ENCODE measurements around the gene SETBP1. TPM values are rescaled to one million over a fixed set of nuclear protein-coding genes. Genes with fewer than 3 reads are reported as not detected.
A peak's percentile ranks its signal among the peaks of the same experiment; 100 is the strongest.

The SETBP1 gene
- total RNA-seq, 1 donor from 2014 or later = 25.8 TPM

DNA sequence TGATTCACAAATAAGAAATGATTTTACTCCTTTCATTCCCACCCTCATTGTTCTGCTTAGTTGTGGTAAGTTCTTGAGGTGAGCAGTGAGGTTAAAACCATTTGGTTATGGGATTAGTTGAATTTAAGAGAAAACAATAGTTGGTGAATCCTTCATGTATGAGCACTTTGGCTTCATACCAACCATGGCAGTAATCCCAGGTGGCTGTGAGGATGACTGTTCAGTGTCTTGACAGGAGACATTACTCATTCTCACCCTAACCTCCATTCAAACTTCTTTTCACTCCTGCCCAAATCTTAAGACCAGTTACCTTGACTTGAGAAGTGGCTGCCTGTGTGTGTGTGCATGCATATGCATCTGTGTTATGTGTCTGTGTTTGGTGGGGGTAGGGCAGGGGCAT is 143.1 kb downstream of the SETBP1 start:
- Histone ChIP-seq H3K4me1 (peaks cover 27% of the 10 kb centered on the region), H3K27ac (no peak overlapping the region), H3K27me3 (ENCODE audit: low read depth) (no peaks in the 10 kb centered on the region), H3K9me3 (no peaks in the 10 kb centered on the region), H3K4me3 (no peak overlapping the region), H3K36me3 (no peaks in the 10 kb centered on the region)
- TF ChIP-seq, protein P1, sequence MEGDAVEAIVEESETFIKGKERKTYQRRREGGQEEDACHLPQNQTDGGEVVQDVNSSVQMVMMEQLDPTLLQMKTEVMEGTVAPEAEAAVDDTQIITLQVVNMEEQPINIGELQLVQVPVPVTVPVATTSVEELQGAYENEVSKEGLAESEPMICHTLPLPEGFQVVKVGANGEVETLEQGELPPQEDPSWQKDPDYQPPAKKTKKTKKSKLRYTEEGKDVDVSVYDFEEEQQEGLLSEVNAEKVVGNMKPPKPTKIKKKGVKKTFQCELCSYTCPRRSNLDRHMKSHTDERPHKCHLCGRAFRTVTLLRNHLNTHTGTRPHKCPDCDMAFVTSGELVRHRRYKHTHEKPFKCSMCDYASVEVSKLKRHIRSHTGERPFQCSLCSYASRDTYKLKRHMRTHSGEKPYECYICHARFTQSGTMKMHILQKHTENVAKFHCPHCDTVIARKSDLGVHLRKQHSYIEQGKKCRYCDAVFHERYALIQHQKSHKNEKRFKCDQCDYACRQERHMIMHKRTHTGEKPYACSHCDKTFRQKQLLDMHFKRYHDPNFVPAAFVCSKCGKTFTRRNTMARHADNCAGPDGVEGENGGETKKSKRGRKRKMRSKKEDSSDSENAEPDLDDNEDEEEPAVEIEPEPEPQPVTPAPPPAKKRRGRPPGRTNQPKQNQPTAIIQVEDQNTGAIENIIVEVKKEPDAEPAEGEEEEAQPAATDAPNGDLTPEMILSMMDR (IDR thresholded peaks at IDR 0.05) = no peak
- intact Hi-C loops (cut with DNase I) = no loop called here
- DNase-seq (no peak), ATAC-seq (no peak)

DNA sequence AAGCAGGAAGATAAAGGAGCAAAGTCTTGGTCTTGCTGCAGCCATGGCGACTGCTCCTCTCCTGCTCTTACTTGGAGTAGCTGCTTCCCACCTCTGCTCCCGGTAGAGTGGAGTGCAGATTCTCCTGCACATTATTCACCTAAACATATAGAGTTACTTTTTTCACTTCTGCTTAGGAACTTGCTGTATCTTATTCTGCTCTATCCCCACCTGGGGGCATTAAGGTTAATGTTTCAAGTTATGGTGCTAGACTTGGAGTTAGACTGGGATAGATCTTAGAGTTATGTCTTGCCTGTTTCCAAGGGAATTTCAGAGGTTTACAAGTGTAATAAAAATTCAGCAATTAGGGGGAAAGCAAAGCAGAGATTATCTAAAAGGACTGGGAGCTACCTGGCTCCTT is 144.2 kb downstream of the SETBP1 start:
- Histone ChIP-seq H3K4me1 (peaks cover 20% of the 10 kb centered on the region), H3K4me3 (no peak overlapping the region), H3K27me3 (ENCODE audit: low read depth) (no peaks in the 10 kb centered on the region), H3K27ac (no peak overlapping the region), H3K36me3 (no peaks in the 10 kb centered on the region), H3K9me3 (no peaks in the 10 kb centered on the region)
- intact Hi-C loops (cut with DNase I) = no loop called here
- DNase-seq (no peak), ATAC-seq (no peak)
- TF ChIP-seq, protein P1 (IDR thresholded peaks at IDR 0.05) = no peak

DNA sequence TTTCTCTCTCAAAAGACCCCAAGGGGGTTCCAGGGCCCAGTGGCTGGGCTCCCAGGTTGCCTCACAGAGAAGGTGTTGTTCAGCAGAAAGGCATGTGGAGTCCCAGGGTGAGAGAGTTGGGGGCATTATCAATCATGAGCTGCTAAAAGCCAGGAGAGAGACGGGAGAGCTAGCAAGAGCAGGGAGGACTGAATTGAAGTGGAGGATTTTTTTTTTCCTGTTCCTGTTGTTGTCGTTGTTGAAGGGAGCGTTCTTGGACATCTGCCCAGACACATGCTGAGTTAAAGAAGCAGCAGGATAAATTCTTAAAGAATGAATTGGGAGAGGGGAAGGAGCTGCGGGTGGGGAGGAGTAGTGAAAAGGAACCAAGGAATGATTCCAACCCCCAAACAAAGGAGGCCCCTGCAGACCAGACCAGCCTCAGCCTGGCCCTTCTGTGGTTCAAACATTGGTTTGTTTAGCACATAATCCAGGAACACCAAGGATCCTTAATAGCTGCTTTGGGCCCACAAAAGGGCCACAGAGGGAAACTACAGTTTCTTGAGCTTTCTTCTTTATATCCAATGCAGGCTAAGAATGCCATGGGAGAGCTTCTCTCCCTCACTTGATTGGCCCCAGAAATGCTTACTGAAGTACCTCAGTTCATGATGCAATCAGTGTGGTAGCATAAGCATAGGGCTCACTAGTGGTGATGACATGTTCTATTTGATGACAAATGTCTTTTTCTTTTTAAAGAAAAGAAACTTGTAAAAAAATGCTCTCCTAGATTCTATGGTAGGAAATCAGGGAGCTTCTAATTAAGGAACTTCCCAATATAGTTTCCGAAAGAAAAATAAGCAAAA is 146.0 kb downstream of the SETBP1 start:
- TF ChIP-seq, protein P1 (IDR thresholded peaks at IDR 0.05) = no peak
- Histone ChIP-seq H3K27me3 (ENCODE audit: low read depth) (no peaks in the 10 kb centered on the region), H3K4me1 (peaks cover 34% of the 10 kb centered on the region), H3K9me3 (no peaks in the 10 kb centered on the region), H3K27ac (peak overlapping the region; percentile 66), H3K36me3 (no peaks in the 10 kb centered on the region), H3K4me3 (no peak overlapping the region)
- ATAC-seq (peak; percentile 51 to 74), DNase-seq (no peak)
- intact Hi-C loops (cut with DNase I) = no loop called here

DNA sequence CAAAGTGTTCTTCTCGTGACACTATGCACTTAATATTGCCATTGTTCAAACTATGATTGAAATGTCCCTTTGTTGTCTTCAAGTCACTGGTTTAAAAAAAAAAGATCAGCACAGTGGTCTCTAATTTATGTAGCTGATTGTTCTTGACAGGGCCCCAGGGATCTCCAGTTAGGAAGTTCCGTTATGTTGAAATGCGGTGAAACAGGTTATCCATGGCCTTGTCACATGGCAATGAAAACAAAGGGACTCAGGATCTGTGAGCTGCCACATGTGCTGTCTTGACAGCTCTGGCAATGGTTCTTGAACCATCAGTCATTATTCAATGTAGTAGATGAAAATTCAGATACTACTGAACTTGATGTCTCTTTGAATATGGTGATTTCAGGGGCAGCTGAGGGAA is 147.4 kb downstream of the SETBP1 start:
- intact Hi-C loops (cut with DNase I) = no loop called here
- TF ChIP-seq, protein P1 (IDR thresholded peaks at IDR 0.05) = no peak
- DNase-seq = no peak
- ATAC-seq = no peak
- Histone ChIP-seq H3K9me3 (no peaks in the 10 kb centered on the region), H3K4me3 (no peak overlapping the region), H3K36me3 (no peaks in the 10 kb centered on the region), H3K4me1 (peaks cover 34% of the 10 kb centered on the region), H3K27ac (no peak overlapping the region), H3K27me3 (ENCODE audit: low read depth) (no peaks in the 10 kb centered on the region)

DNA sequence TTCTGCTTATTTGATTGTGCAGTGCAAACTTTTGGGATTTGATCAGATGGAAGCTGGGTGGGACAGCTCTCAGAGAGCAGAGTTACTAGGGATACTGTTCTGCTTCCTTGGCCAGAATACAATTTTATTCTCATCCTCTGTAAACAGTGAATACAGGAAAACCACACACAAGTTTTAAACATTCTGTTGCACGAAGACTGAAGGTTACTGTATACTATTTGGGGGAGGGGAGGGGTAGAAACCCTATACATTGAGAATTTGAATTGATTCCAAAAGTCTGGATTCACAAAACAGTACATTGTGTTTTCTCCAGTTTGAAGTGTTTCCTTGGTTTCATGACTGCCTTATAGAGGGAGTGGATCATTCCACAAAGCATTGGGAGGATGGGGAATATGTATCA is 149.9 kb downstream of the SETBP1 start:
- Histone ChIP-seq H3K4me1 (peaks cover 34% of the 10 kb centered on the region), H3K4me3 (no peak overlapping the region), H3K27ac (no peak overlapping the region), H3K27me3 (ENCODE audit: low read depth) (no peaks in the 10 kb centered on the region), H3K36me3 (no peaks in the 10 kb centered on the region), H3K9me3 (no peaks in the 10 kb centered on the region)
- ATAC-seq = no peak
- intact Hi-C loops (cut with DNase I) = no loop called here
- TF ChIP-seq, protein P1 (IDR thresholded peaks at IDR 0.05) = no peak
- DNase-seq = no peak

Measured in lower lobe of right lung (tissue), 2 donors.